ENCODE data around the gene RERE.

DNA sequence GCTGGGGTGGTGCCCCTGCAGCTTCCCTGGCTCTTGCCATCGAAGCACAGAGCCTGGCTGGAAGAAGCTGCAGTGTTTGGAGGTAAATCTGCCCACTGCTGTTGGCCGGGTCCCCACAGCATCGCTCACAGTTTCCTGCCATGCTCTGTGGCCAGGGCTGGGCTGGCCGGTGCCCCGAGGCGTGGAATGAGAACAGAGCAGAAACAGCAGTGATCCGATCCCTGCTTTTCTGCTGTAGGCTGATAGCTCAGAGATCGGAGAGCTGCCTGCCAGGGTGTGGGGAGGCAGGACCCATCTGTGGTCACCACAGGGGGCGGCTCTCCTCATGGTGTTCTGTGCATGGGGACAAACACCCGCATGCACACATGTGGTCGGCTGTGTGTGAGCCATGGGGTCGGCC lies 488.0 kb downstream of the RERE start:
- TF ChIP-seq KLF1 (tag by site-specific recombination; IDR thresholded peaks at IDR 0.05) (no peak), ZNF274 (IDR thresholded peaks at IDR 0.05; ENCODE audit: low read length) (no peak), ZNF274 (tag by site-specific recombination; IDR thresholded peaks at IDR 0.05; ENCODE audit: borderline replicate concordance) (no peak), ZNF623 (tag by site-specific recombination; IDR thresholded peaks at IDR 0.05) (no peak), PRDM1 (tag by site-specific recombination; IDR thresholded peaks at IDR 0.05) (no peak), ZNF510 (tag by site-specific recombination; IDR thresholded peaks at IDR 0.05; ENCODE audit: insufficient replicate concordance) (no peak), ZNF530 (tag by site-specific recombination; IDR thresholded peaks at IDR 0.05; ENCODE audit: low read depth) (no peak), TRIM28 (IDR thresholded peaks at IDR 0.05; ENCODE audit: borderline replicate concordance, low read length) (no peak), SP3 (tag by site-specific recombination; IDR thresholded peaks at IDR 0.05) (no peak), ZNF132 (tag by site-specific recombination; IDR thresholded peaks at IDR 0.05; ENCODE audit: borderline replicate concordance) (no peak)
- TF ChIP-seq, protein P1, sequence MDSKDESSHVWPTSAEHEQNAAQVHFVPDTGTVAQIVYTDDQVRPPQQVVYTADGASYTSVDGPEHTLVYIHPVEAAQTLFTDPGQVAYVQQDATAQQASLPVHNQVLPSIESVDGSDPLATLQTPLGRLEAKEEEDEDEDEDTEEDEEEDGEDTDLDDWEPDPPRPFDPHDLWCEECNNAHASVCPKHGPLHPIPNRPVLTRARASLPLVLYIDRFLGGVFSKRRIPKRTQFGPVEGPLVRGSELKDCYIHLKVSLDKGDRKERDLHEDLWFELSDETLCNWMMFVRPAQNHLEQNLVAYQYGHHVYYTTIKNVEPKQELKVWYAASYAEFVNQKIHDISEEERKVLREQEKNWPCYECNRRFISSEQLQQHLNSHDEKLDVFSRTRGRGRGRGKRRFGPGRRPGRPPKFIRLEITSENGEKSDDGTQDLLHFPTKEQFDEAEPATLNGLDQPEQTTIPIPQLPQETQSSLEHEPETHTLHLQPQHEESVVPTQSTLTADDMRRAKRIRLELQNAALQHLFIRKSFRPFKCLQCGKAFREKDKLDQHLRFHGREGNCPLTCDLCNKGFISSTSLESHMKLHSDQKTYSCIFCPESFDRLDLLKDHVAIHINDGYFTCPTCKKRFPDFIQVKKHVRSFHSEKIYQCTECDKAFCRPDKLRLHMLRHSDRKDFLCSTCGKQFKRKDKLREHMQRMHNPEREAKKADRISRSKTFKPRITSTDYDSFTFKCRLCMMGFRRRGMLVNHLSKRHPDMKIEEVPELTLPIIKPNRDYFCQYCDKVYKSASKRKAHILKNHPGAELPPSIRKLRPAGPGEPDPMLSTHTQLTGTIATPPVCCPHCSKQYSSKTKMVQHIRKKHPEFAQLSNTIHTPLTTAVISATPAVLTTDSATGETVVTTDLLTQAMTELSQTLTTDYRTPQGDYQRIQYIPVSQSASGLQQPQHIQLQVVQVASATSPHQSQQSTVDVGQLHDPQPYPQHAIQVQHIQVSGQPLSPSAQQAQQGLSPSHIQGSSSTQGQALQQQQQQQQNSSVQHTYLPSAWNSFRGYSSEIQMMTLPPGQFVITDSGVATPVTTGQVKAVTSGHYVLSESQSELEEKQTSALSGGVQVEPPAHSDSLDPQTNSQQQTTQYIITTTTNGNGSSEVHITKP (tag by site-specific recombination; IDR thresholded peaks at IDR 0.05) = no peak
- TF ChIP-seq, protein P2, sequence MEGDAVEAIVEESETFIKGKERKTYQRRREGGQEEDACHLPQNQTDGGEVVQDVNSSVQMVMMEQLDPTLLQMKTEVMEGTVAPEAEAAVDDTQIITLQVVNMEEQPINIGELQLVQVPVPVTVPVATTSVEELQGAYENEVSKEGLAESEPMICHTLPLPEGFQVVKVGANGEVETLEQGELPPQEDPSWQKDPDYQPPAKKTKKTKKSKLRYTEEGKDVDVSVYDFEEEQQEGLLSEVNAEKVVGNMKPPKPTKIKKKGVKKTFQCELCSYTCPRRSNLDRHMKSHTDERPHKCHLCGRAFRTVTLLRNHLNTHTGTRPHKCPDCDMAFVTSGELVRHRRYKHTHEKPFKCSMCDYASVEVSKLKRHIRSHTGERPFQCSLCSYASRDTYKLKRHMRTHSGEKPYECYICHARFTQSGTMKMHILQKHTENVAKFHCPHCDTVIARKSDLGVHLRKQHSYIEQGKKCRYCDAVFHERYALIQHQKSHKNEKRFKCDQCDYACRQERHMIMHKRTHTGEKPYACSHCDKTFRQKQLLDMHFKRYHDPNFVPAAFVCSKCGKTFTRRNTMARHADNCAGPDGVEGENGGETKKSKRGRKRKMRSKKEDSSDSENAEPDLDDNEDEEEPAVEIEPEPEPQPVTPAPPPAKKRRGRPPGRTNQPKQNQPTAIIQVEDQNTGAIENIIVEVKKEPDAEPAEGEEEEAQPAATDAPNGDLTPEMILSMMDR (tag by site-specific recombination; IDR thresholded peaks at IDR 0.05) = no peak

All from HEK293 (cell line).